Hepatocyte (in vitro differentiated cells): Measurements from ENCODE around the gene FOXO4.

ENCODE experiments used
- EZH2 ChIP-seq: fragments of 200-600 bp; sonication (generic); IDR thresholded peaks from 2 replicates; pipeline ENCODE4 v1.6.1; 2016; ENCODE audit warnings: antibody characterized with exemption, mild to moderate bottlenecking, borderline replicate concordance
- TF ChIP-seq, protein P1 (sequence below): fragments of 200-600 bp; sonication (generic); IDR thresholded peaks from 2 replicates; pipeline ENCODE4 v1.5.1; 2016; ENCODE audit warnings: antibody characterized with exemption, mild to moderate bottlenecking; ENCODE audit not compliant: poor library complexity

DNA sequence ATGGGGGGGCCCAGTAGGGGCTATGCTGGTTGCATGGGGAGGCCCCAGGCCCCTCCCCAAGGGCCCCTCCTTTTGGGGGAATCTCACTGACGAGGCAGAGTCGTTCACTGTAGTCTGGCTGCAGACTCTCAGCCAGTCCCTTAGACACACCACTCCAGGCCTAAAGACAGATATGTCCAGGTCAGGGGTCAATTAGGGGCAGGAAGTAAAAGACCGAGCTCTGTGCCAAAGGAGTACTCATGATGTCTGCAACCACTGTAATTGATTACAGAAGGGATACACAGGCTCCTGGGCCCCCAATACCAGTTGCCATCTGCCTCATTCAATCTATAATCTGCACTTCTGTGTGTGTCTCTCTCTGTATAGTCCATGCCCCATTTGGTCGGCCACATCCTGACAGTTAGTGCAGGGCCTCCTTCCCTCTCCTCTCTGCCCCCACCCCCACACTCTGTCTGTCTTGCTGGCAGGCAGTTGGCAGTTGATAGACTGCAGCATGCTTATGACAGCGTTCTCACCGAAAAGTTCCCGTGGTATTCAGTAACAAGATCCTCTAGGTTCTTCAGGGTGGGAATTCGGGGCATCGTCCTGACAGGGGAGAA is 12.2 kb downstream of the FOXO4 start:
- TF ChIP-seq, protein P1, sequence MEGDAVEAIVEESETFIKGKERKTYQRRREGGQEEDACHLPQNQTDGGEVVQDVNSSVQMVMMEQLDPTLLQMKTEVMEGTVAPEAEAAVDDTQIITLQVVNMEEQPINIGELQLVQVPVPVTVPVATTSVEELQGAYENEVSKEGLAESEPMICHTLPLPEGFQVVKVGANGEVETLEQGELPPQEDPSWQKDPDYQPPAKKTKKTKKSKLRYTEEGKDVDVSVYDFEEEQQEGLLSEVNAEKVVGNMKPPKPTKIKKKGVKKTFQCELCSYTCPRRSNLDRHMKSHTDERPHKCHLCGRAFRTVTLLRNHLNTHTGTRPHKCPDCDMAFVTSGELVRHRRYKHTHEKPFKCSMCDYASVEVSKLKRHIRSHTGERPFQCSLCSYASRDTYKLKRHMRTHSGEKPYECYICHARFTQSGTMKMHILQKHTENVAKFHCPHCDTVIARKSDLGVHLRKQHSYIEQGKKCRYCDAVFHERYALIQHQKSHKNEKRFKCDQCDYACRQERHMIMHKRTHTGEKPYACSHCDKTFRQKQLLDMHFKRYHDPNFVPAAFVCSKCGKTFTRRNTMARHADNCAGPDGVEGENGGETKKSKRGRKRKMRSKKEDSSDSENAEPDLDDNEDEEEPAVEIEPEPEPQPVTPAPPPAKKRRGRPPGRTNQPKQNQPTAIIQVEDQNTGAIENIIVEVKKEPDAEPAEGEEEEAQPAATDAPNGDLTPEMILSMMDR: no peak
- TF ChIP-seq EZH2: no peak
